GM19099 (cell line): ENCODE data around the gene TAS1R2.

Source experiments
- POLR2A ChIP-seq: IDR thresholded peaks from 3 replicates; pipeline ENCODE4 v1.6.1; 2011; ENCODE audit warnings: low read depth; ENCODE audit not compliant: insufficient read length; ENCODE audit errors: extremely low read depth

The TAS1R2 gene

GRCh38 chr1:18819986-18820790, 39.3 kb downstream of the TAS1R2 start:
- TF ChIP-seq POLR2A: no peak

GRCh38 chr1:18819203-18819602, 40.3 kb downstream of the TAS1R2 start:
- TF ChIP-seq POLR2A: no peak

DNA sequence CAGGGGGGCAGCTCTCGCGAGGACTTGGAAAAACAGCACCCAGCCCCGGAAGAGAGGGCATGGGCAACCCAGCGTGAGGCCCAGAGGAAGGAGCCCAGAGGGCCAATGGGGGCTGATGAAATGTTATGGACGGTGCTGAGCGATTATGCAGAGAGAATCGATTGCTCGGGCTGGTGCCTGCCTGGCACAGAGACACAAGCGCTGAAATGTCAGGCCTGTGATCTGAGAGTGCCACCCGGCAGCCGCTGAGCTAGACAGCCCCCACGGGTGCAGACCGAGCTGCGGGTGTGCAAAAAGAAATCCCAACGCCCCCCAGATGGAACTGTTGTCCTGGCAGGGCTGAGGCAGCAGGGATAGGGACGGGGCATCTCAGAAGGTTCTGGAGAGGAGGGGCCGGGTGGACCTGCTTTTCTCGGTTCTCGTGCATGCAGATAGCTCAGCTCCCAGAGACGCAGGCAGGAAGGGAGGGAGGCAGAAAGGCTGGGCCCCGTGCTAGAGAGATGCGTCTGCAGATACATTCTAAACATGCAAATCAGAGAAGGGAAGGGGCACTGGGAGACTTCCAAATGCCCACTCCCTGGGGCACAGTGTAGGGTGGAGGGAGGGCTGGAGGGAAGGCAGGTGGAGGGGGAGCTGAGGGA, 41.5 kb downstream of the TAS1R2 start:
- no peak for TF ChIP-seq POLR2A

GRCh38 chr1:18817316-18817715, 42.1 kb downstream of the TAS1R2 start:
- no peak for TF ChIP-seq POLR2A

DNA sequence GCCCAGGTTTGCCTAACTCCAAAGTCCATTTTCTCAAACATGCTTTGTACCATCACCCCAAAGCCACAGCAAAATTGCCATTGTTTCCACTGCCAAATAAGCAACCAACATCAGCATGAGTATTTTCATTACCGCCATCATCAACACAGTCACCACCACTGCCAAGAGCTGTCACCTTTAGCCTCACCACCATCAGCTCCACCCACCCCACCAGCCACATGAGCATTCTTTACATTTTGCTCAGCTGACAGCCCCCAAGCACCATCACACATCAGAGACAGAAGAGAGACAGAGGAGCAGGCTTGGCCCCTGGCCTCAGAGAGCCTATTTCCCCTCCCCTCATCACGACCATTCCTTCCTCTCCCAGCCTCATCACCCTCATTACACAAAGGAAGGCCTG, 42.7 kb downstream of the TAS1R2 start:
- no peak for TF ChIP-seq POLR2A

DNA sequence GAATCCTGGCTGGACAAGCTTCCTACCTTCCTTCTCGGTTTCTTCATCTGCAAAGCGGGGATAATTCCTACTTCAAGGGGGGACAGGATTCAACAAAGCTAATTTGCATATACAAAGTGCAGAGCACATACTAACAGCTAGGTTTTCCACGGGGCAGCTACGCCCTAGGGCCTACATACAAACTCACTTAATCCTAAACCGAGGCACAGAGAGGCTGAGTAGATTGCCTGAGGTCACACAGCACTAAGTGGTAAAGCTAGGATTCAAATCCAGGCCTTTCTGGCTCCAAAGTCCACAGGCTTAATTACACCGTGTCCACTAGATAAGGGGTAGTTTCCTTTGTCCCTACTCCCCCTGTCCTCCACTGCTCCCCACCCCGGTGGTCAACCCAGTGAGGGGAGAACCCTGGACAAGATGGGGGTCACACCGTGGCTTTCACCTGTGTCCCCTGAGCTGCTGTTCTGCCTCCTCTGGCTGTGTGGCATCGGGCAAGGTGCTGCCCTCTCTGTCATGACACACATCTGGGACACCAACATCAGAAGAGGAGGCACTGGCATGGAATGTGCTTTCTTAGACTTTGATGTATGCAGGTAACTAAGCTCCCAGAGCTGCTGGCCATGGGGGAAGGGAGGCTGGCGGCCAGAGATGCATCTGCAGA, 44.5 kb downstream of the TAS1R2 start:
- no peak for TF ChIP-seq POLR2A

GRCh38 chr1:18814425-18814824, 45.0 kb downstream of the TAS1R2 start:
- no peak for TF ChIP-seq POLR2A

- no peak for TF ChIP-seq POLR2A
These were observed 47.0 kb downstream of the TAS1R2 start for GRCh38 chr1:18812453-18812939.

DNA sequence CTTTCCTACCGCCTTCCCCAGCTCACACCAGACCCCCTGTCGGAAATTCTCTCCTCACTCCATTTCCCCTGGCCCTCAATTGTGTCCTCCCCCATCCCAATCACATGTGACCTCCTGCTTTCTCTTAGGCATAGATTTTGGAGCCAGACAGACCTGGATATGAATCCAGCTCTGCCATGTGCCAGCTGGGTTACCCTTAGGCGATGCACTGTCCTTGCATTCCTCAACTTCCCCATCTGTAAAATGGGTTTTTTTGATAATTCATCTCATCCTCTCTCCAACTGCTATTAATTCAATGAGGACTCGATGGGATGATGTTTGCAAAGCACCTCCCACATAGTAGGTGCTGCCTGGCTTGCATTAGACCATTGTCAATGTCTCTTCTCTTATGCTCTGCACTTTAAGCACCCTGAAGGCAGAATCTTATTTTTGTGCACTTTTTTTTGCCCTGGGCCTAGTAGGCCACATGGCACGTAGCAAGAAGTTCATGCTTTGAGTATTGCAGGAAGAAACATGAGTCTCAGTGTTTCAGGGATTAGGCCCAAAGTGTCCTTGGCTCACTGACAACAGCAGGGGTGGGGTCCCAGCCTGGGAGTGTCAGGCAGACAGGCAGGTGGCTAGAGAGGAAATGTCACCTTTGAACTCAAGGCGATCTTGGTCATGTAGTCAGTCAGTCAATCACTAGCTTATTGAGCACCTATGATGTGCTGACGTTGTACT, 47.6 kb downstream of the TAS1R2 start:
- no peak for TF ChIP-seq POLR2A

GRCh38 chr1:18809953-18810899, 49.2 kb downstream of the TAS1R2 start:
- no peak for TF ChIP-seq POLR2A

GRCh38 chr1:18808550-18808949, 50.9 kb downstream of the TAS1R2 start:
- no peak for TF ChIP-seq POLR2A

GRCh38 chr1:18807334-18808063, 52.0 kb downstream of the TAS1R2 start:
- no peak for TF ChIP-seq POLR2A
